GM21723 (cell line): ENCODE measurements around the gene CEP19.
A peak's percentile ranks its signal among the peaks of the same experiment; 100 is the strongest.
"Not testable (repeated sequence)": the region's sequence is repeated elsewhere in the genome, so short reads cannot be mapped to it uniquely, and the experiment has no call there.

Experiments
- ATAC-seq: cut with Tn5 transposase; IDR thresholded peaks from one replicate; pipeline ENCODE4 v1.9.1; 2021; ENCODE audit warnings: mild to moderate bottlenecking, moderate library complexity; ENCODE audit not compliant: unreplicated experiment

CEP19 gene, protein sequence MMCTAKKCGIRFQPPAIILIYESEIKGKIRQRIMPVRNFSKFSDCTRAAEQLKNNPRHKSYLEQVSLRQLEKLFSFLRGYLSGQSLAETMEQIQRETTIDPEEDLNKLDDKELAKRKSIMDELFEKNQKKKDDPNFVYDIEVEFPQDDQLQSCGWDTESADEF

GRCh38 chr3:196711838-196712513 lies at the start of gene CEP19, which contains the start of gene PIGX:
TSS of gene CEP19 (minus strand) at chr3:196712250. CDS start at chr3:196708657, 3,593 bp downstream.
TSS of gene PIGX (plus strand) at chr3:196712377.
- peak; percentile 76 for ATAC-seq

DNA sequence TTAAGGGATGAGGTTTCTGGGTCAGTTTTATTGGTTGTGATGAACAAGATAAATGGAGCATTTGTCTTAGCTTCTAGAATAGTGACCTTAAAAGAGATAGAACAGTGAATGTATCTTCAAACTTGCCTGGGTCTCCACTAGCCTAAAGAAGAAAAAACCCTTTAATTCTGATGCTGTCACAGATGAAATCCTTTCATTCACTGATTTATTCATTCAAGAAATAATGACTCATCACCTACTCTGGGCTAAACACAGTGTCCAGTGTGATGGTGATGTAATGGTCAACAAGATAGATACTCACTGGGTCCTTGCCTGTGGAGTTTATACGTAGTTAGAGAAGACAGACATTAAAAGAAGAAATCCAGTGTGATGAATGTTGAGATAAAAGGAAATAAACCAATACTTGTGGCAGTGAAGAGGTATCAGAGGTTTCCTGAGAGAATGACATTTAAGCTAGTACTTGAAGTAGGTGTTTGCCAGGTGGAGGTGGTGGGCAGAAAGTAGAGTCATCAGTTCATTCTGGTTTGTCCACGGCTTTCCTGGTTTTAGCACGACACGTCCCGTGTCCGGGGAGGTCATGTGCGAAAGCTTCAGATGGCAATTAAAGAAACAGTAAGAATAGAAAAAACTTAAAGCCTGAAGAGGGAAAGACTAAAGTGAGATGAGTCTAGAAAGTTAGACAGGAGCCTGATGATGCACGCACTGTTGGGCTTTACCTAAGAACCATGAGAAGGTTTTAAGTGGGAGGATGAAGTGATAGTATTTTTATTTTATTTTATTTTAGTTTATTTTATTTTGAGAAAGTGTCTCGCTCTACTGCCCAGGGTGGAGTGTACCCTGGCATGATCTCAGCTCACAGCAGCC lies 46.1 kb upstream of the CEP19 start:
- no peak for ATAC-seq

DNA sequence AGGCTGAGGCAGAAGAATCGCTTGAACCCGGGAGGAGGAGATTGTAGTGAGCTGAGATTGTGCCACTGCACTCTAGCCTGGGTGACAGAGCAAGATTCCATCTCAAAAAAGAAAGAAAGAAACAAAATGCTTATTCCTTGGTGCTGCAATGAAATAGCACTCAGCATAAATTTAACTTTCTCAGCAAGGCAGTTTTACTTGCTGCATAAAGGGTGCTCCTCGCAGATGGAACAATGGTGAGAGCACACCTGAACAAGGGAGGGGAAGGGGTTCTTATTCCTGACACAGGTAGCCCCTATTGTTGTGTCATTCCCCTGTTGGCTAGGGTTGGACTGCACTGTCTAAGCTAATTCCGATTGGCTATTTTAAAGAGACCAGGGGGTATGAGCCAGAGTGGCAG lies 44.7 kb upstream of the CEP19 start:
- ATAC-seq = no peak

DNA sequence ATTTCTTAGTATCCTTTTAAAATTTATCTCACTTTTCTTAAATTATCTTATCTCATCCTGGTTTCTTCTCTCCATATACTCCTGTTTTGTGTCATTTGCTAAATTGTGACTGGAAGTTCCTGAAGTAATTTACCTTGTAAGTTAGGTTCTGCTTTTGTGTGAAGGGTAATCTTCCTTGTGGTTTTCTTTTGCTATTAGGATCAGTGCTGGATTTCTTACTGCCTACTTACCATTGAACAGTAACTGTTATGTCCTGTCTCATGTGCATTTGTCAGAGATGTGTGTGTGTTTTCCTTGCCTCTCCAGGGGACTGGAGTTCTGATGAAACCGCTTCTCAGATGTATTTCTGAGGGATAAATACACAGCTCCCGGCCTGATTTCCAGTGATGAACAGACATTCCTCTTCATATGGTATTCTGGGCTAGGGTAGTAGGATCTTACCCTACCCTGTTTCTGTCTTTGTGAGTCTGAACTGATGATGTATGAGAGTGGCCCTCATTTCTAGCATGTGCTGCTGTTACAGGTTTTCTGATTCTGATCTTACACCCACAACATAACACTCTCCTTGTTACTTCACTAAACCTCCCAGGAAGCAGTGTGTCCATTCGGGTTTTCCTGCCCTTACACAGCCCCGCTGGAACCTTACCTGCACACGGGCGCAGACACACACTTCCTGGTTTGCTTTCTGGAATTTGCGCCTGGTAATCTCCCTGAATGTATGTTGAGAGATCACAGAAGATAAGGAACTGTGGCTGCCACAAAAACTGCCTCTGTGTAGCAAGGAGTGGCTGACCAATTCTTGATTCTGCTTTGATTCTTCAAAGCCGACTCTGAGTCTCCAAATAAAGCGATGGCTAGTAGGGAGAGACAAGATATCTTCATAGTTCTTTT lies 42.3 kb upstream of the CEP19 start:
- no peak for ATAC-seq

GRCh38 chr3:196753201-196753600 lies 41.2 kb upstream of the CEP19 start:
- ATAC-seq = no peak

DNA sequence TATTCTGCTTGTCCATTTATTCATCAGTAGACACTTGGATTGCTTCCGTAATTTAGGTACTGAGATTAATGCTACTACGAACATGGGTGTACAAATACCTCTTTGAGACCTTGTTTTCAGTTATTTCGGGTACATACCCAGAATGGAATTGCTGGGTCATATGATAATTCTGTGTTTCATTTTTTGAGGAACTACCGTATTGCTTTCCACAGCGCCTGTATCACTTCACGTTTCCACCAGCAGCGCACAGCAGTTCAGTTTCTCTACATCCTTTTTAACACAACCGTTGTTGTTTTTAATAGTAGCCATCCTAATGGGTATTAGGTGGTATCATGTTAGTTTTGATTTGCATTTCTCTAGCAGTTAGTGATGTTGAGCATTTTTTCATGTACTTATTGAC lies 37.1 kb upstream of the CEP19 start:
- ATAC-seq = no peak

DNA sequence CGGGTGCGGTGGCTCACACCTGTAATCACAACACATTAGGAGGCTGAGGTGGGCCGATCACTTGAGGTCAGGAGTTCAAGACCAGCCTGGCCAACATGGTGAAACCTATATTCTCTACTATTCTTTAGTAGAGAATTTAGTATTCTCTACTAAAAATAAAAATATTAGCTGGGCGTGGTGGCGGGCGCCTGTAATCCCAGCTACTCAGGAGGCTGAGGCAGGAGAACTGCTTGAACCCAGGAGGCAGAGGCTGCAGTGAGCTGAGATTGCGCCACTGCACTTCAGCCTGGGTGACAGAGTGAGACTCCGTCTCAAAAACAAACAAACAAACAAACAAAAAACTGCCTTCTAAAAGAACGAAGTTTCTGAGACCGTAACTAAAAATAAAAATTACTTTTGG lies 31.5 kb upstream of the CEP19 start:
- not testable (repeated sequence) for ATAC-seq

GRCh38 chr3:196741249-196741889 lies 29.3 kb upstream of the CEP19 start:
- no peak for ATAC-seq

GRCh38 chr3:196740481-196741248 lies 28.6 kb upstream of the CEP19 start:
- peak; percentile 4 for ATAC-seq

- ATAC-seq = peak; percentile 89
Observed at GRCh38 chr3:196739671-196740480, 27.8 kb upstream of the CEP19 start, which contains the start of gene PAK2. TSS of gene PAK2 (plus strand) at chr3:196739857. CDS start at chr3:196782647, 42,790 bp downstream.

GRCh38 chr3:196737655-196738054 lies 25.6 kb upstream of the CEP19 start:
- no peak for ATAC-seq

GRCh38 chr3:196736670-196737374 lies 24.8 kb upstream of the CEP19 start:
- no peak for ATAC-seq

DNA sequence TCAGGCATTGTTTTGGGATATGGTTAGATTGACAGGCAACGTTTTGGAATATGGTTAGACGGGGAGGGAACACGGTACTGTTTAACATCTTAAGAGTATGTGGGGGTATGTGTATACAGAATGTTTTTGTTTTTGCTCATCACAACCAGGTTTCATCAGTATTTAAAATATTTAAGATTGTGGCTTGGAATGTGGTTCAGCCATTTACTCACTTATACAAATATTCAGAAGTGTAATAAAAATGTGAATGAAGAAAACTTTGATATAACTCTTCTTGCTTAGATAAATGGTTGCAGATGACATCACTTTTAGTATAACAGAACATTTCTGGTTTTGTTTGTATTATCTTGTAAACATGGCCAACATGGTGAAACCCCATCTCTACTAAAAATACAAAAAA lies 23.7 kb upstream of the CEP19 start:
- no peak for ATAC-seq

DNA sequence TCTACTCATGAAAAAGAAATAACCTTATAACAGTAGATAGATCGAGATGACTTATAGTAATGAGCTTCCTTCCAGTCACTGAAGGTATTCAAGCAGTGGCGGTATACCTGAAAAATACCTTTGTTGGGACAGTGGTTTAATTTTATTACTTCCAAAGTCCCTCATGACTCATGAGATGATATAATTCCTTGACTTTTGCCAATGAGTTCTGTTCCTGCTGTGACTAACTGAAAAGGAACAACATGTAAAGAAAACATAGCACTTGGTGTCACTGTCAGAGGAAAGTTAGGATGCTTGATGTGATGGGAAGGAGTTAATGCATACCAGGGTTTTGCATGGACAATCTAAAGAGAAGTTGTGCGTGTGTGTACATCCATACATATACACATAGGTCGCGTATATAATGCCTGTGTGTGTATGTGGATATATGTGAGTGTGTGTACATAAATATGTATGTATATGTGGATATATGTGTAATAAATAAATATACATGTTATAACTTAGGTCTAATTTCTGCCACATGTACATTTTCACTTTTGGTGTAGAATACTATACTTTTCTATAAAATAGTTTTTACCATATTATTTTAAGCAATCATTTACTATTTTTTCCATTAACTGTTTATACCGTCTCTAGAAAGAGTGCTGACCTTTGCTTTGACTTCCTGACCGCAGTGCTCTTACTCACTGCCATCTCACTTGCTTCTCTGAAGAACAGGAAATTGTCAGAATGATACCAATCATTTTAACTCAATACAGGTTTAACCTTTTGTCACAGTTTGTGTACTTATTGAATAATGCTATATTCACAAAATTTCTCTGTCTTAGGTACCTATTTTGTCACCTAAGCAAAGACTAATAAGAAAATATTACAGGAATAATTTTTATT lies 15.0 kb upstream of the CEP19 start:
- ATAC-seq = no peak

DNA sequence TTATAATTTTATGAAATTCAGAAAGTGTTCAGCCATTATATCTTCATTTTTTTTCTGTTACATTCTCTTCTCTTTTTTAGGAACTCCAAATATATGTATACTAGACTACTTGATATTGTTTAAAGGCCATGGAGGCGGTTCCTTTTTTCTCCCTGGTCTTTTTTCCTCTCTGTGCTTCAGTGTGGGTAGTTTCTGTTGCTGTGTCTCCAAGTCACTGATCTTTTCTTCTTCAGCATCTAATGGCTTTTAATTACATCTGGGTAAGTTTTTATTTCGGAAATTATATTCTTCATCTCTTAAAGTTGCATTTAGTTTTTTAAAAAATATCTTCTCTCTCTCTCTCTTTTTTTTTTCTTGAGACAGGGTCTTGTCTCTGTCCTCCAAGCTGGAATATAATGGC lies 9.0 kb upstream of the CEP19 start:
- ATAC-seq = no peak

- not testable (repeated sequence) for ATAC-seq
Observed at GRCh38 chr3:196717162-196717561, 5.1 kb upstream of the CEP19 start.
